Measurements from ENCODE around the gene ABTB2. TPM values are rescaled to one million over a fixed set of nuclear protein-coding genes. Genes with fewer than 3 reads are reported as not detected.

The ABTB2 gene
- total RNA-seq, 4 donors from 2014 or later: 7.1 to 9.3 (median 7.7) TPM

GRCh38 chr11:34134765-34135164, 223.0 kb downstream of the ABTB2 start:
- DNase-seq (ENCODE audit: low spot score in 2 of 2): no peak
- TF ChIP-seq CTCF (IDR thresholded peaks at IDR 0.05) (no peak), POLR2A (IDR thresholded peaks at IDR 0.05) (no peak), EP300 (IDR thresholded peaks at IDR 0.05) (no peak)
- no peaks in the 10 kb centered on the region for H3K4me1 ChIP-seq
- no peak overlapping the region for H3K4me3 ChIP-seq
- no peak overlapping the region for H3K27ac ChIP-seq
- no peaks in the 10 kb centered on the region for H3K27me3 ChIP-seq
- no peaks in the 10 kb centered on the region for H3K9me3 ChIP-seq
- H3K36me3 ChIP-seq: peaks cover 4 to 100% (median 25%) of the 10 kb centered on the region in 3 donors
- 84 to 90% methylated on average over 5 of the region's 5 CpGs for WGBS, 2 donors

GRCh38 chr11:34132261-34132965, 225.4 kb downstream of the ABTB2 start:
- TF ChIP-seq CTCF (IDR thresholded peaks at IDR 0.05) (no peak), EP300 (IDR thresholded peaks at IDR 0.05) (no peak), POLR2A (IDR thresholded peaks at IDR 0.05) (no peak)
- H3K4me3 ChIP-seq: no peak overlapping the region
- H3K9me3 ChIP-seq: no peaks in the 10 kb centered on the region
- H3K27me3 ChIP-seq: no peaks in the 10 kb centered on the region
- no peak for DNase-seq (ENCODE audit: low spot score in 2 of 2)
- WGBS, 2 donors: 91 to 93% methylated on average over 4 of the region's 4 CpGs
- no peaks in the 10 kb centered on the region for H3K4me1 ChIP-seq
- H3K36me3 ChIP-seq: peaks cover 4 to 98% (median 24%) of the 10 kb centered on the region in 3 donors
- H3K27ac ChIP-seq: no peak overlapping the region

GRCh38 chr11:34128824-34129223, 229.0 kb downstream of the ABTB2 start:
- peaks cover 0 to 98% (median 24%) of the 10 kb centered on the region in 3 donors for H3K36me3 ChIP-seq

GRCh38 chr11:34126959-34127848, 230.6 kb downstream of the ABTB2 start:
- Histone ChIP-seq H3K4me1 (no peaks in the 10 kb centered on the region), H3K9me3 (no peaks in the 10 kb centered on the region), H3K27ac (no peak overlapping the region), H3K36me3 (peaks cover 3 to 98% (median 27%) of the 10 kb centered on the region in 3 donors), H3K4me3 (no peak overlapping the region), H3K27me3 (no peaks in the 10 kb centered on the region)
- 89 to 93% methylated on average over 12 of the region's 12 CpGs for WGBS, 2 donors
- DNase-seq (ENCODE audit: low spot score in 2 of 2): no peak
- no peak for TF ChIP-seq EP300 (IDR thresholded peaks at IDR 0.05)
- TF ChIP-seq POLR2A (IDR thresholded peaks at IDR 0.05): no peak

More at GRCh38 chr11:34128824-34129223, 229.0 kb downstream of the ABTB2 start:
- WGBS, 2 donors: 97 to 100% methylated on average over 3 of the region's 3 CpGs
- Histone ChIP-seq H3K27ac (no peak overlapping the region), H3K4me3 (no peak overlapping the region), H3K9me3 (no peaks in the 10 kb centered on the region), H3K27me3 (no peaks in the 10 kb centered on the region), H3K4me1 (no peaks in the 10 kb centered on the region)
- TF ChIP-seq CTCF (IDR thresholded peaks at IDR 0.05): no peak
- TF ChIP-seq EP300 (IDR thresholded peaks at IDR 0.05): no peak
- TF ChIP-seq POLR2A (IDR thresholded peaks at IDR 0.05): no peak
- DNase-seq (ENCODE audit: low spot score in 2 of 2): no peak

- TF ChIP-seq CTCF (IDR thresholded peaks at IDR 0.05) (no peak), EP300 (IDR thresholded peaks at IDR 0.05) (no peak), POLR2A (IDR thresholded peaks at IDR 0.05) (no peak)
- DNase-seq (ENCODE audit: low spot score in 2 of 2): no peak
- H3K4me1 ChIP-seq: no peaks in the 10 kb centered on the region
- H3K27me3 ChIP-seq: no peaks in the 10 kb centered on the region
- H3K27ac ChIP-seq: no peak overlapping the region
- H3K4me3 ChIP-seq: no peak overlapping the region
- peaks cover 4 to 98% (median 14%) of the 10 kb centered on the region in 3 donors for H3K36me3 ChIP-seq
- H3K9me3 ChIP-seq: no peaks in the 10 kb centered on the region
- 71 to 80% methylated on average over 4 of the region's 4 CpGs for WGBS, 2 donors
These were observed 232.7 kb downstream of the ABTB2 start for GRCh38 chr11:34124885-34125668.

Data from tibial nerve (tissue), 4 donors.